Esophagus muscularis mucosa (tissue), 4 donors: ENCODE results near the gene FGF10. TPM values are rescaled to one million over a fixed set of nuclear protein-coding genes. Genes with fewer than 3 reads are reported as not detected.

Experiments used
- DNase-seq: peaks from one replicate; pipeline ENCODE4 v3.0.0-alpha.2; 2017; ENCODE audit errors: extremely low spot score
- H3K27ac ChIP-seq, 4 donors: fragments of 200-600 bp; sonication (generic); replicated peaks in 1 of 4; 1 replicate in 3 of 4; 2 replicates in 1 of 4; pipeline ENCODE4 v1.5.1; 2016 to 2019; ENCODE audit warnings: mild to moderate bottlenecking in 1 of 4
- H3K27me3 ChIP-seq, 4 donors: fragments of 200-600 bp; sonication (generic); one replicate each; pipeline versions ENCODE4 v1.5.1 to v1.6.0; 2016 to 2019
- H3K36me3 ChIP-seq, 4 donors: fragments of 200-600 bp; sonication (generic); one replicate each; pipeline ENCODE4 v1.5.1; 2016 to 2019
- H3K4me1 ChIP-seq, 4 donors: fragments of 200-600 bp; sonication (generic); one replicate each; pipeline ENCODE4 v1.5.1; 2016 to 2019
- H3K4me3 ChIP-seq, 4 donors: fragments of 200-600 bp; sonication (generic); 1 replicate in 2 of 4; 2 replicates in 2 of 4; pipeline ENCODE4 v1.5.1; 2016 to 2019; ENCODE audit warnings: mild to moderate bottlenecking in 4 of 4, moderate library complexity in 1 of 4
- H3K9me3 ChIP-seq, 4 donors: fragments of 200-600 bp; sonication (generic); 1 replicate in 3 of 4; 2 replicates in 1 of 4; pipeline ENCODE4 v1.5.1; 2016 to 2019
- EP300 ChIP-seq: sonication (generic); formaldehyde crosslinking; IDR thresholded peaks from one replicate; pipeline ENCODE4 v1.6.1; 2017; ENCODE audit warnings: antibody characterized with exemption
- POLR2A ChIP-seq: fragments of 450-650 bp; IDR thresholded peaks from one replicate; pipeline ENCODE4 v1.6.1; 2017; ENCODE audit warnings: antibody characterized with exemption, moderate library complexity, mild to moderate bottlenecking, low read depth
- POLR2AphosphoS5 ChIP-seq, 2 donors: sonication (generic); formaldehyde crosslinking; IDR thresholded peaks; one replicate each; pipeline ENCODE4 v1.6.1; 2017; ENCODE audit warnings: antibody characterized with exemption in 2 of 2
- WGBS: methylation state at CpG from one replicate; pipeline ENCODE4 v1.1.5; 2018; 5-methylcytosine and 5-hydroxymethylcytosine counted together
- intact Hi-C: fragments of 100-400 bp; cut with DNase I; formaldehyde crosslinking; loops from one replicate; pipeline ENCODE4 v1.15.1; 2023
- total RNA-seq, 4 donors: library from RNA; depleted of rRNA; stranded (reverse); fragments of >200 nt; gene quantifications; one replicate each; pipeline versions ENCODE4 v1.1.0 to v1.2.1, GENCODE V29; 2016
- TF ChIP-seq, protein P1 (sequence below), 3 experiments: fragments of 200-600 bp in 2 of 3; fragments of 450-650 bp in 1 of 3; sonication (generic) in 2 of 3; IDR thresholded peaks; one replicate each; pipeline ENCODE4 v1.5.1; 2017 to 2019; ENCODE audit warnings: antibody characterized with exemption in 3 of 3, mild to moderate bottlenecking in 2 of 3, moderate library complexity in 1 of 3

The FGF10 gene
- total RNA-seq, 4 donors from 2014 or later: 3.7 to 10.4 (median 5.0) TPM

DNA sequence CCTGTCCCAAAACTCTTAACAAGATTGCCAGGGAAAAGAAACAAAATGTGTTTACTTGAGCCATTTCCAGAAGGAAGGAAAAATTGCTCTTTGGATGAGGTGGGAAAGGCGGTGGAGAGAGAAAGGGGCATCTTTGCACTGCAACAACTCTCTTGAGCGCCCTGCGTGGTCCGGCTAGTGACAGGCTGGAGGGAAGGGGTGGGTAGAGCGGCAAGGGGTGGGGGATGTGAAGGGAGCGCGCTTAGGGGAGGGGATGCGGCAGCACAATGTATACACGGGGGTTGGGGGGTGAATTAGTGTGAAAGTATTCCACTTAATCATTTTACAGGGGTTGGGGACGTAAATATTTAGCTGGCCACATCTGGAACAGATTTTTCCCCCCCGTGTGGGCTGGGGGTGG is 1.3 kb downstream of the FGF10 start:
- H3K36me3 ChIP-seq: no peaks in the 10 kb centered on the region
- TF ChIP-seq, protein P1, sequence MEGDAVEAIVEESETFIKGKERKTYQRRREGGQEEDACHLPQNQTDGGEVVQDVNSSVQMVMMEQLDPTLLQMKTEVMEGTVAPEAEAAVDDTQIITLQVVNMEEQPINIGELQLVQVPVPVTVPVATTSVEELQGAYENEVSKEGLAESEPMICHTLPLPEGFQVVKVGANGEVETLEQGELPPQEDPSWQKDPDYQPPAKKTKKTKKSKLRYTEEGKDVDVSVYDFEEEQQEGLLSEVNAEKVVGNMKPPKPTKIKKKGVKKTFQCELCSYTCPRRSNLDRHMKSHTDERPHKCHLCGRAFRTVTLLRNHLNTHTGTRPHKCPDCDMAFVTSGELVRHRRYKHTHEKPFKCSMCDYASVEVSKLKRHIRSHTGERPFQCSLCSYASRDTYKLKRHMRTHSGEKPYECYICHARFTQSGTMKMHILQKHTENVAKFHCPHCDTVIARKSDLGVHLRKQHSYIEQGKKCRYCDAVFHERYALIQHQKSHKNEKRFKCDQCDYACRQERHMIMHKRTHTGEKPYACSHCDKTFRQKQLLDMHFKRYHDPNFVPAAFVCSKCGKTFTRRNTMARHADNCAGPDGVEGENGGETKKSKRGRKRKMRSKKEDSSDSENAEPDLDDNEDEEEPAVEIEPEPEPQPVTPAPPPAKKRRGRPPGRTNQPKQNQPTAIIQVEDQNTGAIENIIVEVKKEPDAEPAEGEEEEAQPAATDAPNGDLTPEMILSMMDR (IDR thresholded peaks at IDR 0.05): no peak
- TF ChIP-seq POLR2A (no peak), POLR2AphosphoS5 (IDR thresholded peaks at IDR 0.05) (no peak), EP300 (no peak)
- peaks cover 14 to 30% (median 21%) of the 10 kb centered on the region in 4 donors for H3K4me1 ChIP-seq
- peak overlapping the region in 3 of 4 donors; percentile 67 to 80 (median 72) for H3K27ac ChIP-seq
- DNase-seq: no peak
- H3K27me3 ChIP-seq: peaks cover 0 to 17% (median 0%) of the 10 kb centered on the region in 4 donors
- intact Hi-C loops: no loop called here
- H3K4me3 ChIP-seq: peak overlapping the region; percentile 57 to 66 (median 57)
- no peaks in the 10 kb centered on the region for H3K9me3 ChIP-seq
- 8% methylated on average over 11 of the region's 11 CpGs for whole genome bisulfite sequencing

- H3K4me1 ChIP-seq: peaks cover 14 to 30% (median 21%) of the 10 kb centered on the region in 4 donors
- no peak for DNase-seq
- H3K27ac ChIP-seq: peak overlapping the region in 1 of 4 donors; percentile 80
- intact Hi-C loops: no loop called here
- H3K27me3 ChIP-seq: peaks cover 0 to 17% (median 0%) of the 10 kb centered on the region in 4 donors
- TF ChIP-seq, protein P1 (IDR thresholded peaks at IDR 0.05): no peak
- no peak for TF ChIP-seq EP300
- no peaks in the 10 kb centered on the region for H3K9me3 ChIP-seq
- H3K36me3 ChIP-seq: no peaks in the 10 kb centered on the region
- peak overlapping the region; percentile 57 to 66 (median 57) for H3K4me3 ChIP-seq
- 27% methylated on average over 3 of the region's 3 CpGs for WGBS
These were observed 1.8 kb downstream of the FGF10 start for GRCh38 chr5:44387406-44387805.

DNA sequence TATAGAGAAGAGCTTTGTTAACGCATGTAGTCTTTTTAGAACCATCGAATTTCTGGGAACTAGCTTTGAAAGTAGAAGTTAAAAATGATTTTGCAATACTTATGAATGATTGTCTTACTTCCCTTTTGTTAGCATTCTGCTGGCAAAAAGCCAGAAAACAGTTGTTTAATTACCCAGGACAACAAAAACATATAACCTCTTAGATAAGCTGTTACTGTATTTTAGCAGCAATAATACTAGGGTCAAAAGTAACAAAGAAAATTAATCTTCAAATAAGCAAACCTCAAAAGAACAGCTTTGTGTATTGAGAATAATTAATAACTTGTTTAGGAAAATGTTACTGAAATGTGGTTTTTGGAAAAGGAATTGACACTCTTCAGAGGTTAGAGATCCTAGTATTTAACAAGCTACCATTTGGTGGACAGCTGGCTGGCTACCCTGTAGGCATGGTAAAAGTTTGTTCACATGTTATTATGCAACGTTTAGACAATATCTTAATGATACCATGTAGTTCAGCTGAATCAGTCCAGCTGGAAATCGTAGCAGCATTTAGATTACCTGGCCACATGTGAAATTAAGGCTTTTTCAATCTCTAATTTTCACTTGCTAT is 3.8 kb downstream of the FGF10 start:
- H3K4me3 ChIP-seq: peak overlapping the region in 2 of 4 donors; percentile 7 to 20
- H3K27me3 ChIP-seq: peaks cover 0 to 17% (median 0%) of the 10 kb centered on the region in 4 donors
- no peak overlapping the region for H3K27ac ChIP-seq
- intact Hi-C loops: no loop called here
- TF ChIP-seq POLR2AphosphoS5 (IDR thresholded peaks at IDR 0.05): no peak
- no peak for TF ChIP-seq EP300
- TF ChIP-seq POLR2A: no peak
- TF ChIP-seq, protein P1 (IDR thresholded peaks at IDR 0.05): no peak
- DNase-seq: no peak
- WGBS: 35% methylated on average over 4 of the region's 4 CpGs
- no peaks in the 10 kb centered on the region for H3K9me3 ChIP-seq
- peaks cover 14 to 30% (median 21%) of the 10 kb centered on the region in 4 donors for H3K4me1 ChIP-seq
- H3K36me3 ChIP-seq: no peaks in the 10 kb centered on the region

DNA sequence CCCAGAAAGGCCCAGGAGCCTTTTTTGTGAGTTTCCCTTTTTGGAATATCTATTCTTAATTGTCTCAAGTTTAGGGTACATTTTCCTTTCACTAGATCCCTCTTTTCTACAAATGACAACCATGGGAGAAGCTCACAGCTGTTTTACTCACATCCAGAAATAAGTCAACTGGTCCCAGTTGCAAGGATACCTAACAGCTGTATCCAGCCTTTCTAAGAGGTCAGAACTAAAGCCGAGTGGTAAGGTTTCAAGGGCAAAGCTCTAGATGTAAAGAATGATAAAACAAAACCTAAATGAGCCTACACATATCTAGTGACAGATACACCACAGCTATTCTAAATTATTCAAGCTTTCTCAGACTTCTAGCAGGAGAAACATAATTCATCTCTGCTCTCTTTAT is 4.4 kb downstream of the FGF10 start:
- intact Hi-C loops: no loop called here
- Histone ChIP-seq H3K27me3 (peaks cover 0 to 17% (median 0%) of the 10 kb centered on the region in 4 donors), H3K27ac (no peak overlapping the region), H3K9me3 (no peaks in the 10 kb centered on the region), H3K4me3 (peak overlapping the region in 1 of 4 donors; percentile 6), H3K36me3 (no peaks in the 10 kb centered on the region), H3K4me1 (peaks cover 13 to 26% (median 17%) of the 10 kb centered on the region in 4 donors)
- DNase-seq: no peak
- TF ChIP-seq POLR2A: no peak
- TF ChIP-seq POLR2AphosphoS5 (IDR thresholded peaks at IDR 0.05): no peak
- TF ChIP-seq, protein P1 (IDR thresholded peaks at IDR 0.05): no peak
- no peak for TF ChIP-seq EP300
- 46% methylated on average over 1 of the region's 1 CpG for WGBS

DNA sequence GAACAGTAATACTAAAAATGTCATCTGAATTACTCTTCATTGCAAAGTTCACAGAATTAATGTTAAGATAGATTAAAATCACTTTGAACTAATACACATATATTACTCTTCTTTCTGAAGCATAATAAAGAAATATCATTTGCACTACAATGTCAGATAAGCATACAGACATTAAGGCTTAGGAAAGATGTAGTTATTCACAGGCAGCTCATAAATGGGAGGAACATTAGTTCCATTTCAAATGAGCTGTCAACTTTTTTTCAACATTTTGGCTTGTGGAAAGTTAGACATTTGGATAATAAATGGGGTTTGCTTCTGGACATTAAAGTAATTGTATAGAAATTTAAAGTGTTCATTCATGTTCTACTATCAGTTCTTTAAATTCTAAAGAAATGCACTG is 6.3 kb downstream of the FGF10 start:
- no peak for DNase-seq
- Histone ChIP-seq H3K4me3 (no peak overlapping the region), H3K27ac (no peak overlapping the region), H3K4me1 (peaks cover 2 to 8% (median 5%) of the 10 kb centered on the region in 4 donors), H3K36me3 (no peaks in the 10 kb centered on the region), H3K27me3 (peaks cover 0 to 11% (median 0%) of the 10 kb centered on the region in 4 donors), H3K9me3 (no peaks in the 10 kb centered on the region)
- TF ChIP-seq, protein P1 (IDR thresholded peaks at IDR 0.05): no peak
- TF ChIP-seq EP300: no peak
- no peak for TF ChIP-seq POLR2A
- no peak for TF ChIP-seq POLR2AphosphoS5 (IDR thresholded peaks at IDR 0.05)
- intact Hi-C loops: no loop called here
